ENCODE data around the gene CDADC1. TPM values are rescaled to one million over a fixed set of nuclear protein-coding genes. Genes with fewer than 3 reads are reported as not detected.
"Not testable (repeated sequence)": the region's sequence is repeated elsewhere in the genome, so short reads cannot be mapped to it uniquely, and the experiment has no call there.

Gene CDADC1
- total RNA-seq, 1 donor: 3.5 TPM

DNA sequence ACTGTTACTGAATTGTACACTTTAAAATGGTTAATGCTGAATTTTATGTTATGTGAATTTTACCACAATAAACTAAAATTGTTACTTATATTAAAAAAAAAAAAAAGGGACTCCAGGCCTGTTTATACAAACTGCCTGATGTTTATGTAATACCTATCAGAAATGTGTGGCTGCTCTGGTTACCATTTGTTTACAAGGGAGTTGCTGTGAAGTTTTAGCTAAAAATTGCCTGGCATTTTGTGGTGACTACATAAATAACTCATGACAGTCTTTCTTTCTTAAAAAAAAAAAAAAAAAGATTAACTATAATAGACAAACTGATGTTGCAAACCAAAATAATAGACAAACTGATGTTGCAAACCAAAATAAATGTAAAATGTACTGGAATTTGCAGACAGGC is 71.8 kb downstream of the CDADC1 start:
- TF ChIP-seq, protein P1, sequence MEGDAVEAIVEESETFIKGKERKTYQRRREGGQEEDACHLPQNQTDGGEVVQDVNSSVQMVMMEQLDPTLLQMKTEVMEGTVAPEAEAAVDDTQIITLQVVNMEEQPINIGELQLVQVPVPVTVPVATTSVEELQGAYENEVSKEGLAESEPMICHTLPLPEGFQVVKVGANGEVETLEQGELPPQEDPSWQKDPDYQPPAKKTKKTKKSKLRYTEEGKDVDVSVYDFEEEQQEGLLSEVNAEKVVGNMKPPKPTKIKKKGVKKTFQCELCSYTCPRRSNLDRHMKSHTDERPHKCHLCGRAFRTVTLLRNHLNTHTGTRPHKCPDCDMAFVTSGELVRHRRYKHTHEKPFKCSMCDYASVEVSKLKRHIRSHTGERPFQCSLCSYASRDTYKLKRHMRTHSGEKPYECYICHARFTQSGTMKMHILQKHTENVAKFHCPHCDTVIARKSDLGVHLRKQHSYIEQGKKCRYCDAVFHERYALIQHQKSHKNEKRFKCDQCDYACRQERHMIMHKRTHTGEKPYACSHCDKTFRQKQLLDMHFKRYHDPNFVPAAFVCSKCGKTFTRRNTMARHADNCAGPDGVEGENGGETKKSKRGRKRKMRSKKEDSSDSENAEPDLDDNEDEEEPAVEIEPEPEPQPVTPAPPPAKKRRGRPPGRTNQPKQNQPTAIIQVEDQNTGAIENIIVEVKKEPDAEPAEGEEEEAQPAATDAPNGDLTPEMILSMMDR (IDR thresholded peaks at IDR 0.05; ENCODE audit: insufficient read depth, low read depth, low read length): no peak
- H3K4me3 ChIP-seq (ENCODE audit: low read depth, low read length): no peak overlapping the region
- peak; percentile 85 for DNase-seq (ENCODE audit: low read depth)

DNA sequence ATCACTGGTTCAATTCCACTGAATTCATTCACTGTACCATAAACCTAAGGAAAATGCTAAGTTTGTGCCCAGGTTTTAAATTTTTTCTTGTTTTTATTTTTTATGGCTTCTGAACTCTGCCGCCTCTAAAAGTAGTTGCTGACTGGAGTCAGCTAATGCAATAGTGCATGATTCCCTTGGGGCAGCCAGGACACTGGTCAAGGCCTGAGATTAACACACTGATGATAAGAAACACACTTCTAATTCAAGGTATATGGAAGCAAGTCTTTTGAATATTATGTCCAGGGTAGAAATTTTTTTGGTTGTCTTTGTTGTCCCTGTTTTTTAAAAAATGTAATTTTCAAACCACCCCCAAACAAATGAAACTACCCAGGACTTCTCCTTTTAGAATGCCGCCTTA is 72.2 kb downstream of the CDADC1 start:
- no peak overlapping the region for H3K4me3 ChIP-seq (ENCODE audit: low read depth, low read length)
- TF ChIP-seq, protein P1 (IDR thresholded peaks at IDR 0.05; ENCODE audit: insufficient read depth, low read depth, low read length): no peak
- no peak for DNase-seq (ENCODE audit: low read depth)

DNA sequence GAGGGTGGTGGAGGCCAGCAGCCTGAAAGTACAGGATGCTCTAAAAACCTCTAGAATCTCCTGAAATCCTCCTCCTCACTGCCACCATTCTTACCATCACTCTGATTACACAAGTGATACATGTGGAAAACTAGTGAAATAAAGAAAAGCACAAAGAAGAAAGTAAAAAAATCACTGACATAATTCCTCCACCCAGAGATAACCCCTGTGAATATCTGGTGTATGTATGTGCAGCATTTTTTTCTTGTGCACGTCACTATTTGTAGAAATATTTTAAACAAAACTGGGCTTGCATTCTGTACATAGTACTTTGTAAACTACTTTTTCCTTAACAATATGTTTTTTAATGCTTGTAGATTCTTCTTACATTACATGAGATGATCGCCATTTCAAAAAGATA is 73.2 kb downstream of the CDADC1 start:
- H3K4me3 ChIP-seq (ENCODE audit: low read depth, low read length): no peak overlapping the region
- DNase-seq (ENCODE audit: low read depth): peak; percentile 59
- TF ChIP-seq, protein P1 (IDR thresholded peaks at IDR 0.05; ENCODE audit: insufficient read depth, low read depth, low read length): no peak

DNA sequence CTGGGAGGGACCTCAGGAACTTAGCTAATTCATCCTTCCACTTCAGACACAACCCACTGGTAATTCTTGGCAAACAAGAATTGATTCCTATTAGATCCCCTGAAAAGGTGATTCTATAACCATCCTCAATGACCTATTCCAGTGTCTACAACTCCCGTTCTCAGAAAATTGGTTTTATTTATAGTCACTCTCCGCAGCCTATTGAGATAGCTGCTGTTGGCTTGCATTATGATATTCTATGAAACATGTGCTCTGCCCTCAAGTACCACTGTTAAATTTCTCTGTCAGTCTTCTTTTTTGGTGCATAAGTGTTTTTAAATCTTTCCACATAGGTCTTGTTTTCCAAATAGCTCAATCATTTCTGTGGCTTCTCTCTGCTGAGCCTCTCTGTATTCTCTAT is 75.0 kb downstream of the CDADC1 start:
- TF ChIP-seq, protein P1 (IDR thresholded peaks at IDR 0.05; ENCODE audit: insufficient read depth, low read depth, low read length): no peak
- no peak for DNase-seq (ENCODE audit: low read depth)
- H3K4me3 ChIP-seq (ENCODE audit: low read depth, low read length): no peak overlapping the region

DNA sequence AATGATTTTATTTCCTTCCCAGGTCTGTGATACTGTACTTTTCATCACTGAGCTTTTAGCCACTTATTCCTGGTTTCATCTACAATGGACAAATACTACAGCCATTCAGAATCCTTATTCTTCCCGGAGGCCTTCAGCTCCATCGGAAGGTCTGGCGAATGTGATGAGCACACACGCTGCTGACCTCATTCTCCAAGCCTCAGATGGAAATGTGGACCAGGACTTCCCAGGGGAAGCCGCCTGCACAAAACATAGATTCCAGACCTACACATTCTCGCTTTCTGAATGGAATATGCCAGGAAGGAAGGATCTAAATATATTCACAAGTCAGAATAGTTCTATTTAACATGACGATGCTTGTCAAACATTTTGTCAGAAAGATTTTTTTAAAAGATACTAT is 75.6 kb downstream of the CDADC1 start:
- TF ChIP-seq, protein P1 (IDR thresholded peaks at IDR 0.05; ENCODE audit: insufficient read depth, low read depth, low read length): no peak
- no peak overlapping the region for H3K4me3 ChIP-seq (ENCODE audit: low read depth, low read length)
- DNase-seq (ENCODE audit: low read depth): no peak

DNA sequence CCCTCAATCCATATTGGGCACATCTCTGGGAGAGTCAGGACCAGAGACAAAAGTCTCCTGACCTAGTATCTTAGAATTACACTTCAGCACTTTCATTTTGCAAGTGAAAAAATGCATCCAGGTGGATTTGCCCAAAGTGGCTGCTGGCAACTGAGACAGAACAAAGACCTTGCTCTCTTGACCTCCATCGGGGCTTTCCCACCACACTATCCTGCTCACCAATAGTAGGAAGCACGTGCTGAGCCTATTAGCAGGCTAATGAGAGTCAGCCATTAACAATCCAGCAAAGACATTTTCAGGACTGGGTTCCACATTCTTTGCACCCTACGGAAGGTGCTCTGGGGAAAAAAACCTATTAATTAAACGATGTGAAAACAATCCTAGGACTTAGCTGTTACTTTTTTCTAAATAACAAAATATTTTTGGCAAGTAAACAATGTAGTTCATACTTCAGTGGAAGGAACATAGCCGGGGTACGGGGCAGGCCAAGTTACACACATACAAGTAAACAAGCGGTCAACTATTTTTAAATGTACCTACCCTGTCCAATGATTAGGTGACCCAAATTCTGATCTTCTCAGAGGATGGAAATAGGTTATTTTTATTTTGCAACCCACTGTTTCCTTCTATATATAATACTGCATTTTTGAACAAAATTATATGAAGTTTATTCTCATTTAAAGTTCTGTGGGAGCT is 78.6 kb downstream of the CDADC1 start:
- TF ChIP-seq, protein P1 (IDR thresholded peaks at IDR 0.05; ENCODE audit: insufficient read depth, low read depth, low read length): no peak
- no peak for DNase-seq (ENCODE audit: low read depth)
- no peak overlapping the region for H3K4me3 ChIP-seq (ENCODE audit: low read depth, low read length)

DNA sequence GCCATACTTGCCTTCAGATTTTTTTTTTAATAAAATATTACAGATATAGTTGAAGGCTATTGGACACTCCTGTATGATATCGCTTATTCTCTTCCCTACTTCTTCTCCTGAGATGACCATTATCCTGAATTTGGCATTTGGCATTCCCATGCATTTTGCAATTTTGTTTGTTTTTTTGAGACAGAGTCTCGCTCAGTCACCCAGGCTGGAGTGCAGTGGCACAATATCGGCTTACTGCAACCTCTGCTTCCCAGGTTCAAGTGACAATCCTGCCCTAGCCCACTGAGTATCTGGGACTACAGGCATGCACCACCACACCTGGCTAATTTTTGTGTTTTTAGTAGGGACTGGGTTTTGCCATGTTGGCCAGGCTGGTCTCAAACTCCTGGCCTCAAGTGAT is 79.4 kb downstream of the CDADC1 start:
- H3K4me3 ChIP-seq (ENCODE audit: low read depth, low read length); DNase-seq (ENCODE audit: low read depth): not testable (repeated sequence)
